ENCODE data around the gene ANKIB1. TPM values are rescaled to one million over a fixed set of nuclear protein-coding genes. Genes with fewer than 3 reads are reported as not detected.

Gene ANKIB1
- total and polyA plus RNA-seq, 2 experiments from 2014 or later: 8.8 to 35.3 TPM

GRCh38 chr7:92413550-92413949 is 167.8 kb downstream of the ANKIB1 start:
- WGBS (ENCODE audit: low lambda C conversion rate, missing lambda C conversion rate): 66% methylated on average over 5 of the region's 5 CpGs

DNA sequence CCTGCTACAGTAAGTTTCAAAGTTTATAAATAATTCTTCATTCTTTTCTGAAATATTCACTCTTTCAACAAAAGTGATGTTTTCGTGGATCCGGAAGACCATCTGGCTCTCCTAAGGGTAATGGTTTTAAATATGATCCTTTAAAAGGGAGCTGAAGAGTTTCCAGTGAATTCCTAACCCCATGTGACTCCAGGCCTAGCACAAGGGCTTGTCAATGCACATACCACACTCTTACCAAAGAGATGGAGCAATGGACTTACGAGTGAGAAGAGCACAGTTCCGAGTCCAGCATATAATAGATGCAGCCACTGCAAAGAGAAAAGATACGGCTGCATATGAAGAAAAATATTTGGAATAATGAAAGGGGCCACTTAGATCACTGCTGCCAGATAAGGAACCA is 169.5 kb downstream of the ANKIB1 start:
- no peaks in the 10 kb centered on the region for H3K4me1 ChIP-seq (ENCODE audit: insufficient read depth)
- no peaks in the 10 kb centered on the region for H3K9me3 ChIP-seq (ENCODE audit: low read depth)
- DNase-seq (ENCODE audit: low spot score): no peak
- no peaks in the 10 kb centered on the region for H3K79me2 ChIP-seq
- no peak overlapping the region for H3K4me3 ChIP-seq
- no peaks in the 10 kb centered on the region for H3K9me2 ChIP-seq (replicated peaks; ENCODE audit: insufficient read depth)
- no peak for TF ChIP-seq EZH2 (IDR thresholded peaks at IDR 0.05; ENCODE audit: borderline replicate concordance)
- TF ChIP-seq, protein P1, sequence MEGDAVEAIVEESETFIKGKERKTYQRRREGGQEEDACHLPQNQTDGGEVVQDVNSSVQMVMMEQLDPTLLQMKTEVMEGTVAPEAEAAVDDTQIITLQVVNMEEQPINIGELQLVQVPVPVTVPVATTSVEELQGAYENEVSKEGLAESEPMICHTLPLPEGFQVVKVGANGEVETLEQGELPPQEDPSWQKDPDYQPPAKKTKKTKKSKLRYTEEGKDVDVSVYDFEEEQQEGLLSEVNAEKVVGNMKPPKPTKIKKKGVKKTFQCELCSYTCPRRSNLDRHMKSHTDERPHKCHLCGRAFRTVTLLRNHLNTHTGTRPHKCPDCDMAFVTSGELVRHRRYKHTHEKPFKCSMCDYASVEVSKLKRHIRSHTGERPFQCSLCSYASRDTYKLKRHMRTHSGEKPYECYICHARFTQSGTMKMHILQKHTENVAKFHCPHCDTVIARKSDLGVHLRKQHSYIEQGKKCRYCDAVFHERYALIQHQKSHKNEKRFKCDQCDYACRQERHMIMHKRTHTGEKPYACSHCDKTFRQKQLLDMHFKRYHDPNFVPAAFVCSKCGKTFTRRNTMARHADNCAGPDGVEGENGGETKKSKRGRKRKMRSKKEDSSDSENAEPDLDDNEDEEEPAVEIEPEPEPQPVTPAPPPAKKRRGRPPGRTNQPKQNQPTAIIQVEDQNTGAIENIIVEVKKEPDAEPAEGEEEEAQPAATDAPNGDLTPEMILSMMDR (IDR thresholded peaks at IDR 0.05; ENCODE audit: poor library complexity): no peak
- TF ChIP-seq EZH2phosphoT487 (IDR thresholded peaks at IDR 0.05; ENCODE audit: low read depth, severe bottlenecking, unreplicated experiment): no peak
- no peak overlapping the region for H2AFZ ChIP-seq
- no peak overlapping the region for H3K4me2 ChIP-seq
- H4K20me1 ChIP-seq (ENCODE audit: insufficient read depth, poor library complexity, severe bottlenecking): no peaks in the 10 kb centered on the region
- 85% methylated on average over 5 of the region's 5 CpGs for WGBS (ENCODE audit: low lambda C conversion rate, missing lambda C conversion rate)
- H3K27me3 ChIP-seq: no peaks in the 10 kb centered on the region
- no peak overlapping the region for H3K27ac ChIP-seq
- no peaks in the 10 kb centered on the region for H3K36me3 ChIP-seq (replicated peaks; ENCODE audit: insufficient read depth, low read depth)

More at GRCh38 chr7:92413550-92413949, 167.8 kb downstream of the ANKIB1 start:
- Histone ChIP-seq H2AFZ (no peak overlapping the region), H3K4me1 (ENCODE audit: insufficient read depth) (no peaks in the 10 kb centered on the region), H3K27me3 (no peaks in the 10 kb centered on the region), H3K9me2 (replicated peaks; ENCODE audit: insufficient read depth) (no peaks in the 10 kb centered on the region), H4K20me1 (ENCODE audit: insufficient read depth, poor library complexity, severe bottlenecking) (no peaks in the 10 kb centered on the region), H3K27ac (no peak overlapping the region), H3K9me3 (ENCODE audit: low read depth) (no peaks in the 10 kb centered on the region), H3K4me2 (no peak overlapping the region), H3K4me3 (no peak overlapping the region), H3K36me3 (replicated peaks; ENCODE audit: insufficient read depth, low read depth) (no peaks in the 10 kb centered on the region), H3K79me2 (no peaks in the 10 kb centered on the region)
- TF ChIP-seq, protein P1 (IDR thresholded peaks at IDR 0.05; ENCODE audit: poor library complexity): no peak
- DNase-seq (ENCODE audit: low spot score): no peak

DNA sequence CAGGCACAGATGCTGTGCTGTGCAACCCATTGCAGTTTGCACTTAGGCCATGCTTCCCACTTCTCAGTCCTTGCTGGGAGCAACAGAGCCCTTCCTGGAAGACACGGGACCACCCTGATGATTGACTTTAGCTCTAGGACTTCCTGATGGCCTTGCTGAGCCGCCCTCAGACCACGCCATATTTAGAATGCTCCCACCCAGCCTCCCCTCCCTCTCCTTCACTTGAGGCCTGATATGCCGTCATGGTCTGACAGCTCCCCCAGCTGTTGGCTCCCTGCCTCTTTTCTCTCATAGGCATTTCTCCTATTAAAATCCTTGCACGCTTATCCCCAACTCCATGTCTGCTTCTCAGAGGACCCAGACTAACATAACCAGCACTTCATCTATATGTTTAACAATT is 172.1 kb downstream of the ANKIB1 start:
- Histone ChIP-seq H2AFZ (no peak overlapping the region), H3K27me3 (no peaks in the 10 kb centered on the region)
- 76% methylated on average over 5 of the region's 5 CpGs for WGBS (ENCODE audit: low lambda C conversion rate, missing lambda C conversion rate)

More for the DNA sequence above, 172.1 kb downstream of the ANKIB1 start:
- Histone ChIP-seq H3K4me1 (ENCODE audit: insufficient read depth) (peaks cover 11% of the 10 kb centered on the region), H3K9me3 (ENCODE audit: low read depth) (no peaks in the 10 kb centered on the region), H3K36me3 (replicated peaks; ENCODE audit: insufficient read depth, low read depth) (no peaks in the 10 kb centered on the region), H3K4me3 (no peak overlapping the region), H3K9me2 (replicated peaks; ENCODE audit: insufficient read depth) (no peaks in the 10 kb centered on the region), H3K27ac (no peak overlapping the region), H3K79me2 (no peaks in the 10 kb centered on the region), H3K4me2 (no peak overlapping the region), H4K20me1 (ENCODE audit: insufficient read depth, poor library complexity, severe bottlenecking) (no peaks in the 10 kb centered on the region)
- no peak for TF ChIP-seq EZH2 (IDR thresholded peaks at IDR 0.05; ENCODE audit: borderline replicate concordance)
- TF ChIP-seq, protein P1 (IDR thresholded peaks at IDR 0.05; ENCODE audit: poor library complexity): no peak
- no peak for TF ChIP-seq EZH2phosphoT487 (IDR thresholded peaks at IDR 0.05; ENCODE audit: low read depth, severe bottlenecking, unreplicated experiment)
- DNase-seq (ENCODE audit: low spot score): no peak

Measured in hepatocyte (in vitro differentiated cells).